ENCODE measurements around the gene TMEM187.

Gene TMEM187

DNA sequence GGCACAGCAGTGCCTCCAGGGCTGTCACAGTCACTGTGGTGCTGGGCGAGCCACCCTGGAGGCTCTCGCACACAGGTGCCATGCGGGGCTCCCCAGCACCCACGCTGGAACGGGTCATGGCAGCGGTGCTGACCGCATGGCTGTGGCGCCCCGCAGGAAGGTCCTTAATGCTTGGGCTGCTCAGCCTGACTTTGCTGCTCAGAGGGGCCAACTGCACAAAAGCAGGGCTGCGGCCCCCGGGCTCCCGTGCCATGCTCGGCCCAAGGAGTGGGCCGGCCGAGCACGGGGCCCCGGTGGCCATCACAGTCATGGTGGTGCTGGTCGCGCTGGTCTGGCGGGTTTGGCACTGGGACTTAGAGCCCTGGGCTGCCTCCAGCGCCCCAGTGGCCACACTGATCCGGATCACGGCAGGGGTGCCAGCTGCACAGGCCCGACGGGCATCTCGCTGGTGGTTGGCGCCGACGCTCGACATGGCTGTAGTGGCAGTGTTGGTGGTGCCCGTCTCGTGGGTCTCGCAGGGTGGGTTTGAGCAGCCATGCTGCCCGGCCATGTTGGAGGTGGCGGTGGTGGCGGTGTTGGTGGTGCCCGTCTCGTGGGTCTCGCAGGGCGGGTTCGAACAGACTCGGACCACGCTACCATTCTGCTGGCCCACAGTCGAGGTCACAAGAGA, 17.9 kb upstream of the TMEM187 start:
- DNase-seq (ENCODE audit: low read depth) = no peak

DNA sequence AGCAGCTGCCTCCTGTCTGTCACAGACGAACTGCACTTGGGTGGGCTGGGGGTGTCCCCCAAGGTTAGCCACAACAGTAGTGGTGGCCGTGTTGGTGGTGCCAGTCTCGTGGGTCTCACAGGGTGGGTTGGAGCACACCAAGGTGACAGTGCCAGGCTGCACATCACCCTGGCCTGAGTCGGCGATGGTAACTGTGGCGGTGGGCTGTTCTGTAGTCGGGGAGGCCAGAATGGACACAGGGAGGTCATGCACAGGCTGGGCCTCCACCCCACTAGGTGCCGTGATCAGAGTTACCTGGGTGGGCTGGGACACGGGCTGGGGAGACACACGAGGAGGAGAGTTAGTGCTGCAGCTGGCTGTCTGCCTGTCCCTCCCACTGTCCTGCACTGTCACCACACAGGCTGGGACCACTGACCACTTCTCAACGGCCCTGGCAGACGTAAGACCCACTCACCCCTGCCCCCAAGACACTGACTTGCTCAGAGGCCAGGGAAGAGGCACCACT, 17.3 kb upstream of the TMEM187 start:
- DNase-seq (ENCODE audit: low read depth) = no peak

DNA sequence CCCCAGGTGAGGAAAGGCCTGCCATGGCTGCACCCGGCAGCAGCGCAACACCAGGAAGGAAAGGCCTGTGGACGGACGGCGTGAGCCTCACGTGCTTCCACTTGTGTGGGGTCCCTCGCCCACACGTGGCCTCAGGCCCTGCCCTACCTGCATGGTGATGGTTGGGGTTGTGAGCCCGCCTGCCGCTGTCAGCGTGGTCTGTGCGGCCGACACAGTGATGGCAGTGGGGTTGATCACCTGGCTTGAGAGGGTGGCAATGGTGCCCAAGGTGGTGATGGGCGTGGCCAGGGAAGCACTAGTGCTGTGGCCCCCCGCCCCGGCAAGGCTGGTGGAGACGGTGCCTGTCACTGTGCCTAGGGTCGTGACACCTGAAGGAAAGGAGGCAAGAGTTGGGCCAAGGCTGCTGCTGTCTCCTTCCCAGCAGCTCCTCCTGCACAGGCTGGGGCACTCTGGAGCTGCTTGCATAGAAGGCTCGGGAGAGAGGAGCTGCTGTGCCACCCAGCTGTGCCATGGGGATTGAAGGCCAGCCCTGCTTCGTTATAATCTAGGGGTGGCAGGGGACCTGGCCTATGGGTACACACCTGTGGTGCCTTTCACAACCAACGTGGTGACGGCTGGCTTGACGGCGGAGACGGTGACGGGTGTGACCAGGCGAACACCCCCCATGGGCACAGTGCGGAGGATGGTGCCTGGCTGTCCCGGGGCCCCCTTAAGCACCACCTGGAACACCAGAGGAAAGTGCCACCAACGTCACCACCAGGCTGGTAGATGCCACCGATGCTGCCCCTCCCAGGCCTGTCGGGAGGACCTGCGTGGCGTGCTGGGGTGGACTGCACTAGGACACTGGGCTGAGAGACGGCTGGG, 16.3 kb upstream of the TMEM187 start:
- DNase-seq (ENCODE audit: low read depth) = no peak

- no peak for DNase-seq (ENCODE audit: low read depth)
Observed at GRCh38 chrX:153957224-153957623, 15.3 kb upstream of the TMEM187 start.

- DNase-seq (ENCODE audit: low read depth) = no peak
Observed at GRCh38 chrX:153958605-153959004, 13.9 kb upstream of the TMEM187 start.

GRCh38 chrX:153959649-153960048, 12.9 kb upstream of the TMEM187 start:
- no peak for DNase-seq (ENCODE audit: low read depth)

DNA sequence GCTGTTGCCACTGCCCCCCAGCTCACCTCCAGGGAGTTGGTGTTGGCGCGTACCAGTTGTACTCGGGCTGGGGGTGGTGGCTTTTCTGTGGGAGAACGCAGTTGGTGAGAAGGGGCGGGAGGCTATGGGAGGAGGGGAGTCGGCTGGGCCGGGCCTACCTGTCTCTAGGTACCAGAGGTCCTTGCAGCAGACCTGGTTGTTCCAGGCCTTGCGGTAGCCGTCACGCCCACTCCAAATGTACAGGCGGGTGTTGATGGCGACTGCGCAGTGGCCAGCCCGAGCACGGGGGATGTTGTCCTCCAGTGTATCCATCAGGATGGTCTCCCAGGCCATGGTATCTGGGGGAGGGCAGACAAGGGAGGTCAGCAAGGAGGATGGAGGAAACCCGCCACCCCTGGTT, 12.5 kb upstream of the TMEM187 start:
- no peak for DNase-seq (ENCODE audit: low read depth)

DNA sequence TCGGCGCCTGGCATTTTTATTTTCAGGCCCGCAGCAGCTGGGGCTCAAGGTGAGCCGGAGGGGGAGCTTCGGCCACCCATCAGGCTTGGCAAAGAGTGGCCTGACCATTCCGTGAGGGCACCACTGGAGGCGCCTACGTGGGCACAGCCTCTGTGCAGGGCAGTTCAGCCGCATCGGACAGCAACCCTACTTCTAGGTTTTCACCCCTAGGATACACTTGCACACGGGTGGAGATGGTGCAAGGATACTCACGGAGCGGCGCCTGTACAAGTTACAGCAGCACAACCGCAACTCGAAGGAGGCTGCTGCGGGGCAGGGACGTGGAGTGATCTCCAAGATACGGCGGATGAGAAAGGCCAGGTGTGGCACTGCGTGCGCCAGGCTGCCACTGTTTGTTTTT, 11.8 kb upstream of the TMEM187 start:
- no peak for DNase-seq (ENCODE audit: low read depth)

DNA sequence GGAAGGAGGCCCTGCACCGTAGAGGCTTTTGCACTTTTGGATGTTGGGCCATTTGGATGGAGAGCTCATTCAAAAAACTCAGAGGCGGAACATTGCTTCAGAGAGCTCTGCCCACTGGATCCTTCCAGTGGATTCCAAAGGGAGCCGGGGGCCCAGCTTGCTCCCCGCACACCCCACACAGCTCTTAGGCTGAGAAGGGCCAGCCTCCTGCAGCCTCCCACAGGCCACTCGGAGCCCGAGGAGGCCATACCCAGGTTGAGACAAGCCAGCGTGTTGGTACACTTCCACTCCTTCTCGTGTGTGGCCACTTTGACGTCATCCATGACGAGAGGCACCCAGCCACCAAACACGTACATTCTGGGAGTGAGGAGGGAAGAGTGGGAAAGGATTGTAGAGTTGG, 11.3 kb upstream of the TMEM187 start:
- no peak for DNase-seq (ENCODE audit: low read depth)

DNA sequence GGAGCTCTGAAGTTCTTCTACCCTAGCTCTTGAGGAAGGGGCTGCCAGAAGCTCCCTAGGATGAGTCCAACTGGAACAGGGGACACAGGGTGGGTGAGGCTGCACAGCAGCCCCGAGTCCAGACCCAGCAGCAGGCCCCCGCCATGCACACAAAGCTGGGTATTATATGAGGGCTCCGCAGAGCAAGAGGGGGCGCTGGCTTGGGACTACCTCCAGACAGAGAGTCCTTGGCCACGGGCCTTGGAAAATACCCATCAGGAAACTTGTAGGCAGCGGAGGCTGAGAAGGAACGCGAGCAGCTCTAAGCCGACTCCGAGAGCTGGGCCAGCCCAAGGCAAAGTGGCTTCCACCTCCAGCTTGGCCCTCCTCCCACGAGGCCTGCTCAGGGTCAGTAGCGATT, 9.0 kb upstream of the TMEM187 start:
- DNase-seq (ENCODE audit: low read depth) = no peak

DNA sequence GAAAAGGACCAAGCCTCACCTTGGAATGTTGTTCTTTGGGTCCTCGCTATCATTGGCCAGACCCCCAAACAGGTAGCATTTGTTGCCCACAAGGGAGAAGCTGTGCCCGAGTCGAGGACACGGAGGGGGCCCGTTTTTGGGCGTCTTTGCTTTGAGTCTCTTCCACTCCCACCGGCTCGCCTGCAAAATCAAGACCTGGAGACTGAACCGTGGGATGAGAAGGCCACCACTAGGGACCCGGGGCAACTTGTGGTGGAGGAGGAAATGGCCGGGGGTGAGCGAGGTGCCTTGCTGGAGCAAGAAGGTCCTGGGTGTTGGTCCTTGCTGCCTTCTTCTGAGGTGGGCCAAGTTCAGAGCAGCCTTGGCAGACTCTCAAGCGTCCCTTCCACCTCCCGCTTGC, 8.4 kb upstream of the TMEM187 start:
- DNase-seq (ENCODE audit: low read depth) = no peak

- no peak for DNase-seq (ENCODE audit: low read depth)
Observed at GRCh38 chrX:153965406-153965805, 7.1 kb upstream of the TMEM187 start.

GRCh38 chrX:153966283-153966688, 6.3 kb upstream of the TMEM187 start:
- DNase-seq (ENCODE audit: low read depth) = no peak

DNA sequence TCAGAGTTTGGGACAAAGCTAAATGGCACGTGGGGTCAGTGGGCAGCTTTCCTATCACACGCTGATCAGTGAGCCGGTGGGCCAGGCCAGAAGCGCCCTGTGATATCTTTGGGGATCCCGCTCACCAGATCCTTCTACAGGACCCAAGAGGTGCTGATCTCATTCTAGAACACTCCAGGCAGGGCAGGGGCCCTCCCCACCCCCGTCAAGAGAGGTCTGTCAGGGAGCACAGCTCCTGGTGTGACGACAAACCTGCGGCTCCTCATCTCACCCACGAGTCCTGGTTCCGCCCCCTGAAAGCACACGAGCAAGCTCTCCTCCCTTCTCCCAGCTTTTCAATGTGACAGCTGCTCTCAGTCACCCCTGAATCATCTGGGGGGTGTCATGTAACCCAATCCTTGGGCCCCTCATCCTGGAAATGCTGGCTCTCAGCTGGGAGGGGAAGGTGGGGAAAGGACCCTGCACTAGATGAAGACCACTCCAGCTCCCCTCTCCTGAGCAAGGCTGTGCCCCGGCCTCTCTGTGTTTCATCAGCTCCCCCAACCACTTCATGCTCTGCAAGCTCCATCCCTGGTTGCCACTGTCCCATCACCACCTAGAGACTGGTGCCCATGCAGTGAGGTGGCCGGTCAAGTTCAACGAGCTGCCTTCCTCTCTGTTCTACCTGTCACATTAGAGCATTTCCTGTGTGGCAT, 5.6 kb upstream of the TMEM187 start:
- DNase-seq (ENCODE audit: low read depth) = no peak

DNA sequence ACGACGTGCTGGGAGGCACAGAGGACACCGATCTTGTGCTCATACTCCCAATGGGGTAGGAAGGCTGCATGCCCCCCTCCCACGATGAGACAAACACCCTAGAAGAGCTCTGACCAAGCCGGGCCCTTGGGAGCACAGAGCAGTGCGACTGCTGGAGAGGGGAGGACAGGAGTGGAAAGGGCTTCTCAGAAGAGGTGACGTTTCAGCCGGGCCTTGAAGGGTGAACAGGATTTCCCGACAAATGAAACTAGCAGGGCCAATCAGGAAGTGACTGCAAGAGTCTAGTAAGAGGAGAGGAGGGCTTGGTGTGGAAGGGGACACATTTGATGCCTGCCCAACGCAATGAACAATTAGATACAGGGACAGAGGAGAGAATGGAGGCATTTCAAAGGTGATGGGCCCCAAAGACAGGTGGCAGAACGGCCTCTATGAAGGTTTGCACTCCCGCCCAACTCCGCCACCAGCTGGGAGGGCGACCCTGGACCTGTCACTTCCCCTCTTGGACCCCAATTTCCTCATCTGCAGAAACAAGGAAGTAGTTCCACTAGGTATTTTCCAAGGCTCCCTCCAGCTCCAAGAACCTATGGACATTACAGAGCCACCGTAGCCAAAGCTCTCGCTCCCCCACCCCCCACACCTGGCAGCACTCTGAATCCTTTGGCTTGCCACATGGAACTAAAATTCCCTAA, 4.9 kb upstream of the TMEM187 start:
- no peak for DNase-seq (ENCODE audit: low read depth)

DNA sequence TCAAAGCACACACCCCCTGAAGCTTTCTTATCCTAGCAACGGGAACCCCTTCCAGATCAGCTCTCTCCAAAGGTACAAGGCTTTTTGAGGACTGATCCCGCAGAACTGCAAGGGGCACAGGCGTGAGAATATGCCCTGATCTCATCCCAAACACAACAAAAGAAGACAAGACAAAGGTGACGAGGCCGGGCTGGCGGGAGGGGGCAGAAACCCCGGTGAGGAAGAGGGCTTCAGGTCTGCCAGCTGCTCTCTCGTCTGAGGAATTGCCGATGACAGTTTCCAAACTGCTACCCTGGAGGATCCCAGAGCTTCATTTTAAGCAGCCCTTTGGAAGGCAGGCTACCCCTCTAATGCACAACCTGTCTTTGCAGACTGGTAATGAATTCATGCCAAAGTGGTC, 4.3 kb upstream of the TMEM187 start:
- no peak for DNase-seq (ENCODE audit: low read depth)

- no peak for DNase-seq (ENCODE audit: low read depth)
Observed at GRCh38 chrX:153968754-153969124, 3.8 kb upstream of the TMEM187 start.

- DNase-seq (ENCODE audit: low read depth) = no peak
Observed at GRCh38 chrX:153969125-153969903, 3.2 kb upstream of the TMEM187 start.

GRCh38 chrX:153969904-153970356, 2.6 kb upstream of the TMEM187 start:
- no peak for DNase-seq (ENCODE audit: low read depth)

DNA sequence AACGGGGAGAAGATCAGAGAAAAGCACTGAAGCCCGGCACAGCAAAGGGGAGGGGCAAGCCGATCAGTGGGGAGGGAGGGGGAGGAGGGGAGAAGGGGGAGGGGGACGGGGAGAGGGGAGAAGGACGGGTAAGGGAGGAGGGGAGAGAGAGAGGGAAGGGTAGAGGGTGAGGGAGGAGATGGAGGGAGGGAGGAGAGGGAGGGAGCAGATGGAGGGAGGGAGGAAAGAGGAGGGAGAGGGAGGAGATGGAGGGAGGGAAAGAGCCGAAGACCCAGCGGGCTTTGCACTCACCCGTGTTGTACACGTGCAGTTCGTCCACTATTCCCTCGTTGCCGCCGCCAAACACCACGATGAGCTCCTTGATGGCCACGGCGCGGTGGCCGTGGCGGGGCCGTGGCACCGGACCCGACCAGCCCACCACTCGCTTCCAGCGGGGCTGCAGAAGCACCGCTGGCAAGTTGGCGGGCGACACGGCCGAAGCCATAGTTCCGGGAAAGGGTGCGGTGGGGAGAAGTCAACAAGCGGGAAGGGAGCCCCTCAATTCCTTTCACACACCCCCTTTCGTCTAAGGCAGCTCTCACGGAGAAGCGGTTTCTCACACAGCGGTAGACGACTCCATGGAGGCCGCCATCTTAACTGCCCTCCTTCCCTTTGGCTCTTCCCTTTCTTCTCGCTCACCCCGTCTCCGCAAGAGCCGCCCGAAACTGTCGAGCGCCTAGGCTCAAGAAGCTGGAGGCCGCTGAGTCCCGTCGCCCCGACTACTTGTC, 2.0 kb upstream of the TMEM187 start:
- peak; percentile 26 for DNase-seq (ENCODE audit: low read depth)

GRCh38 chrX:153971124-153971449, 1.5 kb upstream of the TMEM187 start:
- peak; percentile 58 for DNase-seq (ENCODE audit: low read depth)

Data from HS-27A (cell line).